ENCODE results near the gene ERG. TPM values are rescaled to one million over a fixed set of nuclear protein-coding genes. Genes with fewer than 3 reads are reported as not detected.

The ERG gene, protein sequence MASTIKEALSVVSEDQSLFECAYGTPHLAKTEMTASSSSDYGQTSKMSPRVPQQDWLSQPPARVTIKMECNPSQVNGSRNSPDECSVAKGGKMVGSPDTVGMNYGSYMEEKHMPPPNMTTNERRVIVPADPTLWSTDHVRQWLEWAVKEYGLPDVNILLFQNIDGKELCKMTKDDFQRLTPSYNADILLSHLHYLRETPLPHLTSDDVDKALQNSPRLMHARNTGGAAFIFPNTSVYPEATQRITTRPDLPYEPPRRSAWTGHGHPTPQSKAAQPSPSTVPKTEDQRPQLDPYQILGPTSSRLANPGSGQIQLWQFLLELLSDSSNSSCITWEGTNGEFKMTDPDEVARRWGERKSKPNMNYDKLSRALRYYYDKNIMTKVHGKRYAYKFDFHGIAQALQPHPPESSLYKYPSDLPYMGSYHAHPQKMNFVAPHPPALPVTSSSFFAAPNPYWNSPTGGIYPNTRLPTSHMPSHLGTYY
- total RNA-seq (10 to 100 TPM in 1 of 2 donors, 1 to 10 TPM in 1; 4.8 to 19.6 TPM), polyA plus RNA-seq (ENCODE audit: insufficient read length in 2 of 2) (1 to 10 TPM; 7.5 to 7.6 TPM)
- long read RNA-seq, donor 1, full-length matches to known transcripts = 1 of 1 reads
- long read RNA-seq, donor 1, partial matches to known transcripts = 0 of 1 reads
- long read RNA-seq, donor 1, other reads (novel, unspliced or antisense) = 0 of 1 reads
- long read RNA-seq, donor 2 = 0 reads
- long read RNA-seq, donor 3 = 0 reads
- long read RNA-seq, donor 4, full-length matches to known transcripts = 3 of 3 reads
- long read RNA-seq, donor 4, partial matches to known transcripts = 0 of 3 reads
- long read RNA-seq, donor 4, other reads (novel, unspliced or antisense) = 0 of 3 reads

DNA sequence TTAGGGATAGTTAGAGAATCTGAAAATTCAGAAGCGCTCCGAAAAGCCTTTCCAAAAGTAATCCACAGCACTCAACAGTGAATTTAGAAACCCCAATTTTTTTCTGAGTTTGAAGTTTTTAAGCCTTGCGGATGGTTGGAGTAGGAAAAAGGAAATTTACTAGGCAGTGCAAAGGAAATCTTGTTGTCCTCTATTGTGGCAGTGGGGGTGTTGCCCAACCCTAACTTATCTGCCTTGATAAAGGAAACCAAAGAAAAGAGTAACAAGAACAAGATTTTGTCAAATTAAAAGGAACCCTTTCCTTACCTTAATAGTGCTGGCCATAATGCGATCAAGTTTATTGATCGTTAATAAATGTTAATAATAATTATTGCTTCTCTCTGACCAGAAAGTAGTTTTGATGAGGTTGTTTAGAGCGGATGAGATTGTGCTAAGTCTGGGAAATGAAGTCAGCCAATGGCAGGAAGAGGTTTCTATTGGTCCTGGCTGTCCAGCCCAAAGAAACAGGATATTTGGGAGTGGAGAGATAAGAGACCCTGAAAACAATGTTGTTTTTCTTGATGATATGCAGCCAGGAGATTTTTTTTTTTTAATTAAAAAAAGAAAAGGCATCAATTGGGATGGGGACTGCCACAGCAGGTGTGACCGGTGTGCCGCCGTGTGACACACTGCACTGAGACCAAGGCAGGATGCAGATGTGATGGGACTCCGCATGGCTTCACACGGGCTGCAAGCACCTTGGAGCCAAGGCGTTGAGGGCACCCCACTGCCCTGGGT lies at the start of gene ERG:
Gene ERG, minus strand, starts transcription at position 421 of the 777 bp plus-strand sequence. Its CDS starts 97 bp downstream, at position 324.
- H3K4me3 ChIP-seq (ENCODE audit: low read depth, low read length) = no peak within 1 kb of the TSS
- peak within 1 kb of the TSS; percentile 26 for H3K27ac ChIP-seq (ENCODE audit: low read depth, low read length)
- H3K9me3 ChIP-seq (ENCODE audit: control insufficient read depth, insufficient read depth, low read length) = no peaks in the 10 kb centered on the region
- no peaks in the 10 kb centered on the region for H3K36me3 ChIP-seq (ENCODE audit: control insufficient read depth, insufficient read depth, low read length)
- WGBS (ENCODE audit: insufficient coverage) = 92% methylated on average over 7 of the region's 12 CpGs
- H3K27me3 ChIP-seq (ENCODE audit: control insufficient read depth, insufficient read depth, low read length) = no peaks in the 10 kb centered on the region
- H3K4me1 ChIP-seq (ENCODE audit: control insufficient read depth, insufficient read depth, low read length) = no peaks in the 10 kb centered on the region
- DNase-seq (ENCODE audit: low read depth in 4 of 6, low spot score in 6 of 6) = no peak

DNA sequence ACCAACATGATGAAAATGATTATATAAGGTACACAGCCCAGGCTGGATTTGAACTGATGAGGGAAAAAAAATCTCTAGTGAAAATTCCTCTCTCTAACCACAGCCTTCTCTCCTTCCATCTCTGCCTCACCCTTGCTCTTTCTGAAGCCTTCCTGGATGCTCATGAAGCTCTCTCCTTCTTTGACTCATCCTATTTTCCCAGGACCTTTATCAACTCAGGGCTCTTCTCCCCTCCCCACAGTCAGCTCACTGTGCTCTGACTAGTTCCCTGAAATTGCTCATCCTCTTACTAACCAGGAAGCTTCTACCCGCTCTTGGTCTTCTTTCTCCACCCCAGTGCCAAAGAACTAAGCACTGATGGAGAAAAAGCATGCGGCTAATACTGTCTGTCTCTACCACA lies 46.4 kb upstream of the ERG start:
- Histone ChIP-seq H3K27me3 (ENCODE audit: control insufficient read depth, insufficient read depth, low read length) (no peaks in the 10 kb centered on the region), H3K36me3 (ENCODE audit: control insufficient read depth, insufficient read depth, low read length) (no peaks in the 10 kb centered on the region), H3K9me3 (ENCODE audit: control insufficient read depth, insufficient read depth, low read length) (no peaks in the 10 kb centered on the region), H3K4me3 (ENCODE audit: low read depth, low read length) (no peak overlapping the region), H3K4me1 (ENCODE audit: control insufficient read depth, insufficient read depth, low read length) (no peaks in the 10 kb centered on the region), H3K27ac (ENCODE audit: low read depth, low read length) (no peak overlapping the region)
- WGBS (ENCODE audit: insufficient coverage) = 97% methylated on average over 2 of the region's 2 CpGs
- no peak for DNase-seq (ENCODE audit: low read depth in 4 of 6, low spot score in 6 of 6)

DNA sequence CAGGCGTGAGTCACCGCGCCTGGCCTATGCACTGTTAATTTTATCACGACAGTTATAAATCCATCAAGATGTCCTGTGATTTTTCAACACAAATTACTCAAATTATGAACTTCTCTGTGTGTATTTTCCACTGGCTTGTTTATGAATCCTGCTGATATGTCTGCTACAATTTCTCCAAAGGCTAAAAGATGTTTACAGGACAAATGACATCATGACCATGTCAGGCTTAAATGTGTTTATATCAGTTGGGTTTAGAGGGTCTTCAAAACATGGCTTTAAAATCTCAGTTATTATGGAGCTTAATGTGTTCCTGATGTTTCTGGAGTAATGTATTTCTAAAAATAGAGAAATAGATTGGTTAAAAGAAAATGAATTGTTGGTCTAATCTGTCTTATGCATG lies 44.0 kb upstream of the ERG start:
- no peak overlapping the region for H3K27ac ChIP-seq (ENCODE audit: low read depth, low read length)
- H3K4me1 ChIP-seq (ENCODE audit: control insufficient read depth, insufficient read depth, low read length) = no peaks in the 10 kb centered on the region
- DNase-seq (ENCODE audit: low read depth in 4 of 6, low spot score in 6 of 6) = no peak
- no peaks in the 10 kb centered on the region for H3K36me3 ChIP-seq (ENCODE audit: control insufficient read depth, insufficient read depth, low read length)
- WGBS (ENCODE audit: insufficient coverage) = 94% methylated on average over 3 of the region's 4 CpGs
- H3K4me3 ChIP-seq (ENCODE audit: low read depth, low read length) = no peak overlapping the region
- H3K9me3 ChIP-seq (ENCODE audit: control insufficient read depth, insufficient read depth, low read length) = no peaks in the 10 kb centered on the region
- no peaks in the 10 kb centered on the region for H3K27me3 ChIP-seq (ENCODE audit: control insufficient read depth, insufficient read depth, low read length)

DNA sequence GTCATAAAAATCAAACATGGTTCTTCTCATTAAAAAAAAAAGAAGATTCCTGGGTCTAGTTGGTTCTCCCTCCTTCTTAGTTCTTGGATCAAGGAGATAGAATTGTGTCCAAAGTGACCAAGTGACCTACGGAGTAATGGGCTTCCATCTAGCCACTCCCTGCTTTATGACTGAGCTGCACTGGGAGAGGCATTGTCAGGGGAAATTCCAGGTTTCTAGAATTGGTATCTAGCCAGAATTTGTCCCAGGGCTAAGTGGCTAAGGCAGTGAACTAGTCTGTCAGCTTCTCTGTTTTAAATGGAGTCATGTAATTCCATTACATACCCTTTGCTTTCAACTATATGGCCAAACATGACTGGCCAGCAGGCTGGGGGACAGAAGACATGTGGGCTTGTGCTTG lies 40.1 kb upstream of the ERG start:
- 100% methylated on average over 1 of the region's 1 CpG for WGBS (ENCODE audit: insufficient coverage)
- Histone ChIP-seq H3K9me3 (ENCODE audit: control insufficient read depth, insufficient read depth, low read length) (no peaks in the 10 kb centered on the region), H3K27ac (ENCODE audit: low read depth, low read length) (no peak overlapping the region), H3K27me3 (ENCODE audit: control insufficient read depth, insufficient read depth, low read length) (no peaks in the 10 kb centered on the region), H3K4me1 (ENCODE audit: control insufficient read depth, insufficient read depth, low read length) (no peaks in the 10 kb centered on the region), H3K36me3 (ENCODE audit: control insufficient read depth, insufficient read depth, low read length) (no peaks in the 10 kb centered on the region), H3K4me3 (ENCODE audit: low read depth, low read length) (no peak overlapping the region)
- DNase-seq (ENCODE audit: low read depth in 4 of 6, low spot score in 6 of 6) = no peak

DNA sequence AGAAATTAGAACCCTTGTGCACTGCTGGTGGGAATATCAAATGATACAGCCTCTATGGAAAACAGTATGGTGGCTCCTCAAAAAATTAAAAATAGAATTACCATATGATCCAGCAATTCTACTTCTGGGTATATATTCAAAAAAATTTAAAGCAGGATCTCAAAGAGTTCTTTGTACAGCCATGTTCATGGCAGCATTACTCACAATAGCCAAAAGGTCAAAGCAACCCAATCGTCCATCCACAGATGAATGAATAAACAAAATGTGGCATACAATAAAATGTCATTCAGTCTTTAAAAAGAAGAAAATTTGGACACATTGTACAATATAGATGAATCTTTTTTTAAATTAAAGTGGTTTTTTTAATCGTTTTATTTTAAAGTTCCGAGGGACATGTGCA lies 36.3 kb upstream of the ERG start:
- H3K9me3 ChIP-seq (ENCODE audit: control insufficient read depth, insufficient read depth, low read length) = no peaks in the 10 kb centered on the region
- no peaks in the 10 kb centered on the region for H3K27me3 ChIP-seq (ENCODE audit: control insufficient read depth, insufficient read depth, low read length)
- H3K4me1 ChIP-seq (ENCODE audit: control insufficient read depth, insufficient read depth, low read length) = no peaks in the 10 kb centered on the region
- DNase-seq (ENCODE audit: low read depth in 4 of 6, low spot score in 6 of 6) = no peak
- H3K4me3 ChIP-seq (ENCODE audit: low read depth, low read length) = no peak overlapping the region
- no CpG with 5 or more reads among the region's 3 CpGs for WGBS (ENCODE audit: insufficient coverage)
- no peaks in the 10 kb centered on the region for H3K36me3 ChIP-seq (ENCODE audit: control insufficient read depth, insufficient read depth, low read length)
- H3K27ac ChIP-seq (ENCODE audit: low read depth, low read length) = no peak overlapping the region

DNA sequence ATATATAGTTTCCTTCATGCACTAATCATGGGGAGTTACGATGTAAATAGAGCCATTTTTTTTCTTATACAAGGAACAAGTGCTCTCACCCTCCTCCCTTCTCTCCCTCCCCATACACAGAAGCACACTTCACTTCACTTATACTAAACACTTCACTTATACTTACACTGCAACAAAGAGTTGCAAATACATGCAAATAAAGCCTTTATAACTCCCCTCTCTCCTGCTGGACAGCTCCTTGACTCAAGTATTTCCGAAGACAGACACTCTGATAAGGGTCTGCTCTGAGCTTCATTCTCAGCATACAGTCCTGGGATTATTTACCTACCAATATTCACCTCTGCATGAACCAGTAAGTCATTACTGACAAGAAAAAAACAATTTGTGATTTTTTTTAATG lies 35.6 kb upstream of the ERG start:
- no peaks in the 10 kb centered on the region for H3K27me3 ChIP-seq (ENCODE audit: control insufficient read depth, insufficient read depth, low read length)
- WGBS (ENCODE audit: insufficient coverage) = 30% methylated on average over 1 of the region's 2 CpGs
- no peak overlapping the region for H3K4me3 ChIP-seq (ENCODE audit: low read depth, low read length)
- H3K36me3 ChIP-seq (ENCODE audit: control insufficient read depth, insufficient read depth, low read length) = no peaks in the 10 kb centered on the region
- peak in 1 of 6 donors; percentile 5 for DNase-seq (ENCODE audit: low read depth in 4 of 6, low spot score in 6 of 6)
- no peaks in the 10 kb centered on the region for H3K9me3 ChIP-seq (ENCODE audit: control insufficient read depth, insufficient read depth, low read length)
- no peak overlapping the region for H3K27ac ChIP-seq (ENCODE audit: low read depth, low read length)
- H3K4me1 ChIP-seq (ENCODE audit: control insufficient read depth, insufficient read depth, low read length) = no peaks in the 10 kb centered on the region

DNA sequence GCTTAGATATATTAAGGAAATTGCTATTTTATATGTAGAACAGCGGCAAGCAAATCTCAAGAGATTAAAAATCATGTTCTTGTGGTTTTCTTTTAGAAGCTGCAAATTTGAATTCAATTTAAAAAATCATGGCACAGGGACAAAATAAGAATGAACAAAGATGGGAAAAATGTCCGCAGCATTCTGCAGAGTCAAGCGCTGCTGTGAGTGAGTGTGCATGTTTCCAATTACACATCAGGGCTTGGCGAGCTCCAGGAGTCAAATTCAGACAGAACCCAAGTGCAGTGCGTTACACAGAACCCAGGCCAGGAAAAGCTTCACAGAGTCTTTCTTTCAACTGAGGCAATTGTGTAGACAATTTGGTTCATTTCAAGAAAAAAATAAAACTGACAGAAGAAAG lies 33.3 kb upstream of the ERG start:
- H3K9me3 ChIP-seq (ENCODE audit: control insufficient read depth, insufficient read depth, low read length) = no peaks in the 10 kb centered on the region
- DNase-seq (ENCODE audit: low read depth in 4 of 6, low spot score in 6 of 6) = peak in 2 of 6 donors; percentile 55 to 69
- WGBS (ENCODE audit: insufficient coverage) = 61% methylated on average over 3 of the region's 5 CpGs

DNA sequence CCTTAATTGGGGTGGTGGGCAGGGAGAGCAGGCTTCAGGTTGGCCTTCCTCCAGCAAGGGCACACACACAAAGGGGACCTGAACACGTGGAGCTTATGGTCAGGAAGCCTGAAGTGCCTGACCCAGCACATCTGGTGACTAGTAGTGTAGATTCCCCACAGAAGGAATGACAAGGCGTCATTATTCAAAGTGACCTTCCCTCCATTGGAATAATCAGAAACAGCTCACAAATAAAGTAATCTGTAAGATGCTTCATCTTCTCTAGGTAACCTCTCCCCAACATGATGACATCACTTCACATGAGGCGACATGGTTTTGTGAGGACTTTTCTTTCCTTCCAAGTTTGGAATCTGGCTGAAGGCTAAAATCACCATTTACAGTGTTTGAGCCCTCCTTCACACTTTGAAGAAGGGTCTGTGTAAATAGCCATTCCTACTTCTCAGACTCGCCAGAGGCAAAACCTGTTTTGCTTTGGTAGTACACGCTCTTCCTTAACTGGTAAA lies 32.8 kb upstream of the ERG start:
- H3K36me3 ChIP-seq (ENCODE audit: control insufficient read depth, insufficient read depth, low read length) = no peaks in the 10 kb centered on the region
- H3K4me3 ChIP-seq (ENCODE audit: low read depth, low read length) = no peak overlapping the region
- H3K27ac ChIP-seq (ENCODE audit: low read depth, low read length) = no peak overlapping the region
- no peaks in the 10 kb centered on the region for H3K4me1 ChIP-seq (ENCODE audit: control insufficient read depth, insufficient read depth, low read length)
- 63% methylated on average over 1 of the region's 5 CpGs for WGBS (ENCODE audit: insufficient coverage)
- DNase-seq (ENCODE audit: low read depth in 4 of 6, low spot score in 6 of 6) = no peak
- no peaks in the 10 kb centered on the region for H3K27me3 ChIP-seq (ENCODE audit: control insufficient read depth, insufficient read depth, low read length)
- H3K9me3 ChIP-seq (ENCODE audit: control insufficient read depth, insufficient read depth, low read length) = no peaks in the 10 kb centered on the region

More for the DNA sequence above, 33.3 kb upstream of the ERG start:
- Histone ChIP-seq H3K27ac (ENCODE audit: low read depth, low read length) (no peak overlapping the region), H3K4me3 (ENCODE audit: low read depth, low read length) (no peak overlapping the region), H3K27me3 (ENCODE audit: control insufficient read depth, insufficient read depth, low read length) (no peaks in the 10 kb centered on the region), H3K36me3 (ENCODE audit: control insufficient read depth, insufficient read depth, low read length) (no peaks in the 10 kb centered on the region), H3K4me1 (ENCODE audit: control insufficient read depth, insufficient read depth, low read length) (no peaks in the 10 kb centered on the region)

DNA sequence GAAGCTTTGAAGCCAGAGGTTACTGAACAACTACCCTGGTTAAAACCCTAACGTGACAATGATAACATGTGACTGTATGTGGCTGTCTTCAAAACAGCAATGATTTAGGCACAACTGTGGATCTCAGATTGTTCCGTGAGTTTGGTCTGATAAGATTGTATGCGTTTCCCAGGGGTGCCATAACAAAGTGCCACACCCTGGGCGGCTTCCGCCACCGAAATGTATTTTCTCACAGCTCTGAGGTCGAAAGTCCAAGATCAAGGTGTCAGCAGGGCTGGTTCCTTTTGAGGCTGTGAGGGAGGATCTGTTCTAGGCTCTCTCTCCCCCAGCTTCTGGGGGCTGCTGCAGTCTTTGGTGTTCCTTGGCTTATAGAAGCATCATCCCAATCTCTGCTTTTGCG lies 29.5 kb upstream of the ERG start:
- Histone ChIP-seq H3K36me3 (ENCODE audit: control insufficient read depth, insufficient read depth, low read length) (no peaks in the 10 kb centered on the region), H3K9me3 (ENCODE audit: control insufficient read depth, insufficient read depth, low read length) (no peaks in the 10 kb centered on the region), H3K27me3 (ENCODE audit: control insufficient read depth, insufficient read depth, low read length) (no peaks in the 10 kb centered on the region), H3K4me3 (ENCODE audit: low read depth, low read length) (no peak overlapping the region), H3K27ac (ENCODE audit: low read depth, low read length) (no peak overlapping the region), H3K4me1 (ENCODE audit: control insufficient read depth, insufficient read depth, low read length) (no peaks in the 10 kb centered on the region)
- DNase-seq (ENCODE audit: low read depth in 4 of 6, low spot score in 6 of 6) = no peak
- 86% methylated on average over 7 of the region's 8 CpGs for WGBS (ENCODE audit: insufficient coverage)

All from spinal cord (tissue), 10 donors.